GM13976 (cell line): ENCODE results near the gene STAP2.

ENCODE experiments used
- DNase-seq: peaks from one replicate; pipeline ENCODE4 v3.0.0; 2012; ENCODE audit warnings: low spot score
- in situ Hi-C: fragments of 300-500 bp; cut with MboI; formaldehyde crosslinking; loops from one replicate; pipeline ENCODE4 v1.12.0; 2022; ENCODE audit warnings: low sequenced_read_pairs, mixed read lengths, inconsistent platforms; ENCODE audit not compliant: unreplicated experiment
- TF ChIP-seq, protein P1 (sequence below): IDR thresholded peaks from 2 replicates; pipeline ENCODE4 v1.5.1; 2012; ENCODE audit warnings: borderline replicate concordance, mild to moderate bottlenecking; ENCODE audit not compliant: insufficient read depth; ENCODE audit errors: extremely low read depth, missing control alignments, control extremely low read depth

Gene STAP2

DNA sequence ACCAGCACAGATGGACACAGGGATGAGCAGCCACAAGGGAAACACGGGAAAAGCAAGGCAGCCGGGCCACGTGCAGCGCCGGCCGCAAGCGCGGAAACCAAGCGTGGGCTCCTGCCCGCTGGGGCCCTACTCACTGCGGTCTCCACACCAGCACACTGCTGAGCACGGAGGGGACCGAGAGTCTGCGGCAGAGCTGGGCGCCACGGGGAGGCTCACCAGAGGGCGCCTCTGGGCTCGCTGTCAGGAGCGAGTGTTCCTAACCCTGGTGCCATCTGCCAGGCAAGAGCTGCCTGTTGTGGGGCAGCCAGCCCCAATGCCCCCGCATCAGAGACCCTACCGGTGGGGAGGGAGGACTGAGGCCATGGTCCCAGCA, 31.2 kb upstream of the STAP2 start:
- peak; percentile 82 for DNase-seq
- TF ChIP-seq, protein P1, sequence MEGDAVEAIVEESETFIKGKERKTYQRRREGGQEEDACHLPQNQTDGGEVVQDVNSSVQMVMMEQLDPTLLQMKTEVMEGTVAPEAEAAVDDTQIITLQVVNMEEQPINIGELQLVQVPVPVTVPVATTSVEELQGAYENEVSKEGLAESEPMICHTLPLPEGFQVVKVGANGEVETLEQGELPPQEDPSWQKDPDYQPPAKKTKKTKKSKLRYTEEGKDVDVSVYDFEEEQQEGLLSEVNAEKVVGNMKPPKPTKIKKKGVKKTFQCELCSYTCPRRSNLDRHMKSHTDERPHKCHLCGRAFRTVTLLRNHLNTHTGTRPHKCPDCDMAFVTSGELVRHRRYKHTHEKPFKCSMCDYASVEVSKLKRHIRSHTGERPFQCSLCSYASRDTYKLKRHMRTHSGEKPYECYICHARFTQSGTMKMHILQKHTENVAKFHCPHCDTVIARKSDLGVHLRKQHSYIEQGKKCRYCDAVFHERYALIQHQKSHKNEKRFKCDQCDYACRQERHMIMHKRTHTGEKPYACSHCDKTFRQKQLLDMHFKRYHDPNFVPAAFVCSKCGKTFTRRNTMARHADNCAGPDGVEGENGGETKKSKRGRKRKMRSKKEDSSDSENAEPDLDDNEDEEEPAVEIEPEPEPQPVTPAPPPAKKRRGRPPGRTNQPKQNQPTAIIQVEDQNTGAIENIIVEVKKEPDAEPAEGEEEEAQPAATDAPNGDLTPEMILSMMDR = peak; percentile 82
- in situ Hi-C loops = no loop called here

DNA sequence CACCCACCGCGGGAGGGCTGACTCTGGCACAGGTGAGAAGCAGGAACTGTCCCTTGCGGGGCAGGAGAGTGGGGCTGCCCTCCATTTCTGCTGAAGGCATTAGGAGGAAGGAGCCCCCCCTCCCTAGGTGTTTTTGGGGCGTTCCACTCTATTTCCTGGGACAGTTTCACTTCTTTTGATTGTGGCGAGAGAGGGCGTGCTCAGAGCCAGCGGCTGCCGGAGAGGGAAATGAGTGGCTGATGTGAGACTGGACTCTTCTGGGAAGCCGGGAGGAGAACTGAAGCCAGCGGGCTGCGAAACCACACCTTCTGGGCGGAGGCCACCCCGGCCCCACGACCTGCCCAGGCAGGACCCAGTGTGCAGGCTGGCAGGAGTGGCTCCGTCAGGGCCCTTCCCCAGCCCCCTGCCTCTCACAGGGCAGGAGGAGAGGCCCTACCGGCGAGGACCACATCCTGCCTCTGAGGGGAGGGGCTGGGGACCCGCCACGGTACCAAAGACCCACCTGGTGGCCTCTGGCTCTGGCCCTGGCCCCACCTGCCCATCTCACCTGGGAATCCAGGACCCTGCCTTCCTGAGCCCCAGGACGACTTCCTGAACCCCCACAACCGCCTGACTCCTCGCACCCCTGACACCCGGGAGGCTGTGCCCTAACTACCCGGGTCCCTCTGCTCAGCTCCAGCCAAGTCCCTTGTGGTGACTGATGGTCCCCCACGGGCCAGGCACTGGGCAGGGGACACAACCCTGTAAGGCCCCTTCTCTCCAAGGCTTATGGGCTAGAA, 30.7 kb upstream of the STAP2 start:
- in situ Hi-C loops = no loop called here
- DNase-seq = peak; percentile 79
- TF ChIP-seq, protein P1 = no peak

DNA sequence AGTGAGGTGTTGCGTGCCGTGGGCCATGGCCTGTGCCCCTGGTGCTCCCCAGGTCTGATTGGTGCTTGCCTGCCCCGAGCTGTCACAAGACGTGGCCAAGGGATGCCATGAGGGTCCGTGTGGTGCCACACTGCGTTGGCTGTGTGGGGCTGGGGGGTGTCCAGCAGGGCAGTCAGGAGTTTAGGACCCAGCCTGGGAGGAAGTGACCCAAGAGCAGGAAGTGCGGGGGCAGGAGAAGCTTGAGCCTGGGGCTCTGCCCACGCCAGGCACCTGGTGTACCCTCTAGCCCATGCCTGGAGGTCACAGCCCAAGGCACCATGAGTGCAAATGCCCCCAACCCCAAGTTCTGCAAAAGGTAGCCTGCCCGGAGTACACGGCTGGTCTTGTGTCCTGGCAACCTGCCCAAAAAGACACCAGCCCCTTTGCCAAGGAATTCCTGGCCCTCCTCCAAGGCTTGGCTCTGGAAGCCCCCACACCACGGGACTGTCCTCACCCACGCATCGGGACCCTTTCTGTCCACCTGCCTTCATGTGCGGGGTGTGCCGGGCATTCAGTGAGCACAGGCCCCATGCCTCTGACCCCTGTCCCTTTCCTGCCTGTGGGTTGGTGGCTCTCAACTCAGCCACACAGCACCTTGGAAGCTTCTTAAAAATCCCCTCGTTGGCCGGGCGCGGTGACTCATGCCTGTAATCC, 29.6 kb upstream of the STAP2 start:
- TF ChIP-seq, protein P1 = no peak
- in situ Hi-C loops = no loop called here
- DNase-seq = no peak

DNA sequence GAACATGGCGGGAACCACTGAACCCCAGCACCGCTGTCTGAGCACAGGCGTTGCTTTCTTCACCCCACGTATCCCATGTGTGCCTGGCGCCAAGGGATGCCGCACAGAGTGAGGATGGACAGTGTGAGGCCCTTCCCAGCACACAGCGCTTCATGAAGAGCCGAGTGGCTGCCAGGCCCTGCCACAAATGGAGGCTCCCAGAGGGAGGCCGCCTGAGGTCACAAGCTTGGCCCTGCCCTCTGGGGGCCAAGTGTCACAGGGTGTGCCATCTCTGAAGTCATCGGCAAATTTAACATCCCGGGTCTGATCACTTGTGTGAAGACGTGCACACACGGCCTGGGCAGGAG, 29.1 kb upstream of the STAP2 start:
- no peak for DNase-seq
- TF ChIP-seq, protein P1 = no peak
- in situ Hi-C loops = no loop called here

DNA sequence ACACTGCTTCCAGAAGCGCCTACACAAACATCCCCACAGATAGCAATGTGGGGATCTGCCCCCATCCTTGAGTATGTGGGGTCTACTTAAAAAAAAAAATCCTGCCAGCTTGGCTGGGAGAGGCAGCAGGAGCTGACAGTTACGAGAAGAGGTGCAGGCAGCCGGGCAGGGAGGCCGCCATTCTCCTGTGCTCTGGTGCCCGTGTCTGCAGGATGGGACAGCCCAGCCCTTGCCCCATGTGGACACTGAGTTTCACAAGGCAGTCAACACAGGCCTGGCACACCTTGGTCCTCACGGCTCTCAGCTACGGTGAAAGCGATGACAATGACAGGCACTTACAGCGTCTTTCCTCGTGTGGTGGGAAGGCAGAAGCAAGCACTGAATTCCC, 28.7 kb upstream of the STAP2 start:
- in situ Hi-C loops = no loop called here
- TF ChIP-seq, protein P1 = no peak
- no peak for DNase-seq

DNA sequence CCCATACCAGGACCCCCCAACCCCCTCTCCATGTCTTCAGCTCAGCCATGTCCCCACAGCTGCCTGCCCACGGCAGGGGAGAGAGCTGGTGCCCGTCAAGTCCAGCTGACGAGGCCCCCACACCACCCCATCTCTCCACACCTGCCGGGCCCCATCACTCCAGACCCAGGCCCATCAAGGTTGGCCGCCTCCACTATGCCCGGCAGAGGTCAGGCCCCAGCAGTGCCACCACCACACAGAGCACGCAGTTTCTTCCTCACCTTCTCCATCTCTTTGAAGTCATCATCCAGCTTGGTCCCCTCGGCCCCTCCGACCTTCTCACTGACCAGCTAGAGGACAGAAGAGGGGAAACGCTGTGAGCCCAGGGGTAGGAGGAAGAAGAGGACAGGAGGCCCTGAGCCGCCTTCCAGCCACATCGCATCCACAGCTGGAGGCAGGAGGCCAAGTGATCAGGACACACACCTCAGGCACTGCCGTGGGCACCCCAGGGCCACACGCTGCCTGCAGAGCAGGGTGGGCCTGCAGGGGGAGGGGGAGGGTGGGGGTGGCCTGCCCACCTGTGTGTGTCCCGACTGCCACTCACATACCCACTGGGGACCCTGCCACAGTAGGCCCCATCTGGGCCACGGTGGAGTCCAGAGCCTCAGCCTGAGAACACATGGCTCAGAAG, 28.2 kb upstream of the STAP2 start:
- TF ChIP-seq, protein P1 = no peak
- in situ Hi-C loops = no loop called here
- no peak for DNase-seq
